SU-DHL-6 (cell line): ENCODE data around the gene DMRTB1.

ENCODE experiments used
- CTCF ChIP-seq: fragments of 200-600 bp; sonication (generic); IDR thresholded peaks from one replicate; pipeline ENCODE4 v1.5.1; 2017; ENCODE audit warnings: antibody characterized with exemption, mild to moderate bottlenecking, low read length, moderate library complexity; ENCODE audit not compliant: insufficient read depth, poor library complexity, severe bottlenecking
- EZH2phosphoT487 ChIP-seq: fragments of 200-600 bp; sonication (generic), shearing (Covaris generic); conservative IDR thresholded peaks from 2 replicates; pipeline ENCODE4 v1.6.1; 2018; ENCODE audit warnings: mild to moderate bottlenecking, antibody characterized with exemption, low read length, moderate library complexity, mixed read lengths

- TF ChIP-seq CTCF (no peak), EZH2phosphoT487 (no peak)
Observed at GRCh38 chr1:53430261-53430660, 28.9 kb upstream of the DMRTB1 start.
